Measurements from ENCODE around the gene LRP6.

DNA sequence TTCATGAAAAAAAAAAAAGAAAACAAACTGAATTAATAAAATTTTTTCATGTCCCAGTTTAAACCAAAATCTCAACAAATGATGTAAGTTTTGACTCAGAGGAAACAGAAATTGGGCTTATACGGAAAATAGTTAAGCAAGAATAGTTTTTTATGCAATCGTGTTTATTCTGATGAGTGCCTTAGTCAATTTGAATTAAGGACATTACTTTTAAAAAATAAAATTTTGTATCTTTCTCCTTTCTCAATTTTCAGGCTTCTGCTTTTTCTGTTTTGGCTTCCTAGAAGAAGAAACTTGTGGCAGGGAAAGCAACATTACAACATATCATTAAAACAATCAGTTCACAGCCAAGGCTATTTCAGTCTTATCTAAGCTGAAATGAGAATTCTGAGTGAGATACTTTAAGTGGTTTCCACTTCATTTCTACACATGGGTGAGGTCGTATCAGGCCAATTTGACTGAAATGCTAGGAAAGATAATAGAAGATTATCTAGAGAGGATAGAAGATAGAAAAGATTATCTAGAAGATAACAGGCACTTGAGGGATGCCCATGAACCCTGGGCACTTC, 143.7 kb downstream of the LRP6 start:
- no peak for TF ChIP-seq SUZ12 (IDR thresholded peaks at IDR 0.05)
- TF ChIP-seq FOXA1 (IDR thresholded peaks at IDR 0.05) = no peak

Measured in HEK293T (cell line).